Ovary (tissue), 3 donors: ENCODE data around the gene RAD21L1.

ENCODE experiments used
- CTCF ChIP-seq, 3 donors: fragments of 450-650 bp in 2 of 3; fragments of 200-600 bp in 1 of 3; IDR thresholded peaks; one replicate each; pipeline versions ENCODE4 v1.5.1 to v1.8.0; 2016 to 2022; ENCODE audit warnings: antibody characterized with exemption in 3 of 3, mild to moderate bottlenecking in 1 of 3
- POLR2A ChIP-seq: fragments of 450-650 bp; IDR thresholded peaks from one replicate; pipeline ENCODE4 v1.6.1; 2017; ENCODE audit warnings: antibody characterized with exemption, mild to moderate bottlenecking, moderate library complexity
- donor health status: DM: no; HTN: no; CAD: no.

GRCh38 chr20:1178623-1179022, 47.2 kb upstream of the RAD21L1 start:
- no peak for TF ChIP-seq CTCF (IDR thresholded peaks at IDR 0.05)
- TF ChIP-seq POLR2A: no peak
